Esophagus squamous epithelium (tissue), 4 donors: ENCODE measurements around the gene TSPAN33.

Experiments used
- POLR2A ChIP-seq, 4 donors: fragments of 450-650 bp; IDR thresholded peaks; one replicate each; pipeline ENCODE4 v1.6.1; 2017; ENCODE audit warnings: antibody characterized with exemption in 4 of 4, mild to moderate bottlenecking in 4 of 4, moderate library complexity in 3 of 4
- TF ChIP-seq, protein P1 (sequence below), 6 experiments: fragments of 450-650 bp in 4 of 6; fragments of 200-600 bp in 2 of 6; sonication (generic) in 2 of 6; IDR thresholded peaks; one replicate each; pipeline ENCODE4 v1.5.1; 2016 to 2019; ENCODE audit warnings: antibody characterized with exemption in 6 of 6, mild to moderate bottlenecking in 4 of 6, moderate library complexity in 4 of 6

GRCh38 chr7:129108581-129108980 lies 35.9 kb upstream of the TSPAN33 start:
- TF ChIP-seq, protein P1, sequence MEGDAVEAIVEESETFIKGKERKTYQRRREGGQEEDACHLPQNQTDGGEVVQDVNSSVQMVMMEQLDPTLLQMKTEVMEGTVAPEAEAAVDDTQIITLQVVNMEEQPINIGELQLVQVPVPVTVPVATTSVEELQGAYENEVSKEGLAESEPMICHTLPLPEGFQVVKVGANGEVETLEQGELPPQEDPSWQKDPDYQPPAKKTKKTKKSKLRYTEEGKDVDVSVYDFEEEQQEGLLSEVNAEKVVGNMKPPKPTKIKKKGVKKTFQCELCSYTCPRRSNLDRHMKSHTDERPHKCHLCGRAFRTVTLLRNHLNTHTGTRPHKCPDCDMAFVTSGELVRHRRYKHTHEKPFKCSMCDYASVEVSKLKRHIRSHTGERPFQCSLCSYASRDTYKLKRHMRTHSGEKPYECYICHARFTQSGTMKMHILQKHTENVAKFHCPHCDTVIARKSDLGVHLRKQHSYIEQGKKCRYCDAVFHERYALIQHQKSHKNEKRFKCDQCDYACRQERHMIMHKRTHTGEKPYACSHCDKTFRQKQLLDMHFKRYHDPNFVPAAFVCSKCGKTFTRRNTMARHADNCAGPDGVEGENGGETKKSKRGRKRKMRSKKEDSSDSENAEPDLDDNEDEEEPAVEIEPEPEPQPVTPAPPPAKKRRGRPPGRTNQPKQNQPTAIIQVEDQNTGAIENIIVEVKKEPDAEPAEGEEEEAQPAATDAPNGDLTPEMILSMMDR (IDR thresholded peaks at IDR 0.05) = no peak
- TF ChIP-seq POLR2A (IDR thresholded peaks at IDR 0.05) = no peak
